GM12878 (cell line): ENCODE results near the gene SEPTIN1. TPM values are rescaled to one million over a fixed set of nuclear protein-coding genes. Genes with fewer than 3 reads are reported as not detected.

Experiments used
- ATAC-seq: fragments of 200-7000 bp; cut with Tn5 transposase; 3 replicates; pipeline ENCODE4 v1.9.1; 2020; ENCODE audit warnings: mild to moderate bottlenecking, moderate library complexity
- BruUV-seq: library from RNA; stranded (reverse); fragments of 400-500 nt; replicated peaks from 2 replicates; lab custom pipeline; 2021; lab: Mats Ljungman, UMichigan
- CTCF ChIA-PET: fragments of 300-600 bp; sonication (Branson Sonifier 250); formaldehyde crosslinking; extraction: SDS; loops from one replicate; lab custom pipeline; 2021; ENCODE audit warnings: inconsistent platforms; lab: Yijun Ruan, JAX
- POLR2A ChIA-PET: fragments of 350-600 bp; formaldehyde crosslinking; extraction: SDS; loops from one replicate; lab custom pipeline; 2021; ENCODE audit warnings: inconsistent platforms; lab: Charles Lee
- RAD21 ChIA-PET: fragments of 300-600 bp; sonication (Branson Sonifier 250); formaldehyde crosslinking; loops from one replicate; lab custom pipeline; 2023; ENCODE audit warnings: antibody characterized with exemption; ENCODE audit not compliant: unreplicated experiment; lab: Charles Lee
- SMC1A ChIA-PET: fragments of 300-600 bp; sonication (Branson Sonifier 250); formaldehyde crosslinking; loops from one replicate; lab custom pipeline; 2023; ENCODE audit not compliant: unreplicated experiment, uncharacterized antibody; lab: Charles Lee
- DNase-seq: peaks from one replicate; pipeline ENCODE4 v3.0.0-alpha.2; 2011; ENCODE audit warnings: low read depth, low spot score
- FAIRE-seq: peaks from 3 replicates; lab custom pipeline; 2011; peaks lifted over from hg19 to GRCh38; lab: Jason Lieb, UNC
- H2AFZ ChIP-seq: 2 replicates; pipeline ENCODE4 v1.6.0; 2011; ENCODE audit warnings: low read depth, low read length, control low read depth; ENCODE audit not compliant: control insufficient read depth
- H3K27ac ChIP-seq: 2 replicates; pipeline ENCODE4 v1.5.1; 2011; ENCODE audit warnings: control low read depth; ENCODE audit not compliant: control insufficient read depth, insufficient read depth
- H3K27me3 ChIP-seq, 2 experiments: replicated peaks in 1 of 2; 2 replicates each; pipeline versions ENCODE4 v1.6.0 to v1.6.1; 2011; ENCODE audit warnings: low read length in 1 of 2; ENCODE audit not compliant: control insufficient read depth in 2 of 2, insufficient read depth in 2 of 2
- H3K36me3 ChIP-seq, 2 experiments: 2 replicates each; pipeline ENCODE4 v1.5.1; 2011; ENCODE audit warnings: low read length in 1 of 2; ENCODE audit not compliant: control insufficient read depth in 2 of 2, insufficient read depth in 2 of 2
- H3K4me1 ChIP-seq: 2 replicates; pipeline ENCODE4 v1.6.1; 2011; ENCODE audit warnings: mild to moderate bottlenecking, low read length, moderate library complexity, mixed read lengths; ENCODE audit not compliant: control insufficient read depth, insufficient read depth
- H3K4me2 ChIP-seq: 2 replicates; pipeline ENCODE4 v1.6.0; 2011; ENCODE audit warnings: control low read depth; ENCODE audit not compliant: control insufficient read depth, insufficient read depth
- H3K4me3 ChIP-seq: fragments of 200-600 bp; sonication (generic); 2 replicates; pipeline ENCODE4 v1.5.1; 2016
- H3K79me2 ChIP-seq: 2 replicates; pipeline ENCODE4 v1.6.0; 2011; ENCODE audit warnings: low read length; ENCODE audit not compliant: control insufficient read depth, insufficient read depth
- H3K9ac ChIP-seq: 2 replicates; pipeline ENCODE4 v1.8.0; 2011; ENCODE audit warnings: low read length, control low read depth, mixed read lengths; ENCODE audit not compliant: control insufficient read depth, insufficient read depth
- H3K9me3 ChIP-seq: replicated peaks from 3 replicates; pipeline ENCODE4 v1.5.1; 2011; ENCODE audit warnings: mild to moderate bottlenecking, low read length; ENCODE audit not compliant: control insufficient read depth, insufficient read depth
- H4K20me1 ChIP-seq: 2 replicates; pipeline ENCODE4 v1.6.0; 2011; ENCODE audit not compliant: control insufficient read depth, insufficient read depth
- CBFB ChIP-seq: IDR thresholded peaks from 2 replicates; pipeline ENCODE4 v1.6.1; 2016; ENCODE audit warnings: antibody characterized with exemption, low read depth
- DPF2 ChIP-seq: fragments of 450-650 bp; IDR thresholded peaks from 2 replicates; pipeline ENCODE4 v1.6.1; 2017; ENCODE audit warnings: mild to moderate bottlenecking
- NFYA ChIP-seq: IDR thresholded peaks from 2 replicates; pipeline ENCODE4 v1.6.1; 2011; ENCODE audit warnings: low read depth, mild to moderate bottlenecking, low read length, improper control_type of control experiment, borderline replicate concordance
- WGBS: methylation state at CpG from one replicate; pipeline ENCODE4 v1.1.6; 2016; ENCODE audit warnings: low lambda C conversion rate; ENCODE audit not compliant: insufficient replicate concordance, insufficient coverage; ENCODE audit errors: missing lambda C conversion rate; 5-methylcytosine and 5-hydroxymethylcytosine counted together
- in situ Hi-C: fragments of 300-500 bp; cut with MboI; formaldehyde crosslinking; loops from 9 replicates; pipeline ENCODE4 v1.14.3; 2018; ENCODE audit warnings: mixed read lengths
- intact Hi-C: fragments of 100-400 bp; cut with micrococcal nuclease; formaldehyde crosslinking; loops from one replicate; pipeline ENCODE4 v1.14.2; 2022; ENCODE audit not compliant: unreplicated experiment
- polyA plus RNA-seq, 11 experiments: library from polyadenylated mRNA; depleted of rRNA in 4 of 11; unstranded in 6 of 11; stranded (reverse) in 5 of 11; fragments of >200 nt; fragmentation: Nextera tagmentation in 4 of 11; fragmentation: Illumina TruSeq in 1 of 11; extraction: Ambion mirVana in 4 of 11; extraction: Trizol in 1 of 11; gene quantifications; 1 replicate in 1 of 11; 2 replicates in 10 of 11; pipeline versions ENCODE4 v1.2.1 to v1.2.3, GENCODE V29; 2011 to 2016; ENCODE audit warnings: inconsistent platforms in 2 of 11, missing spikeins in 2 of 11, low read depth in 1 of 11
- total RNA-seq, 4 experiments: library from RNA; depleted of rRNA in 3 of 4; stranded (reverse); fragments of >200 nt in 3 of 4; fragmentation: Illumina TruSeq in 1 of 4; extraction: Trizol in 1 of 4; gene quantifications; 2 replicates each; pipeline versions ENCODE4 v1.2.1 to v1.2.3, GENCODE V29; 2013 to 2021
- TF ChIP-seq, protein P1 (sequence below): fragments of 450-650 bp; formaldehyde crosslinking; IDR thresholded peaks from 2 replicates; pipeline ENCODE4 v1.4.0; 2022; ENCODE audit warnings: mild to moderate bottlenecking, moderate library complexity

SEPTIN1 gene
- total and polyA plus RNA-seq, 10 of the 15 experiments (the other 5 are each of a cell fraction or from before 2014, with no cell fraction given): 2.8 to 153 (median 94.1) TPM

DNA sequence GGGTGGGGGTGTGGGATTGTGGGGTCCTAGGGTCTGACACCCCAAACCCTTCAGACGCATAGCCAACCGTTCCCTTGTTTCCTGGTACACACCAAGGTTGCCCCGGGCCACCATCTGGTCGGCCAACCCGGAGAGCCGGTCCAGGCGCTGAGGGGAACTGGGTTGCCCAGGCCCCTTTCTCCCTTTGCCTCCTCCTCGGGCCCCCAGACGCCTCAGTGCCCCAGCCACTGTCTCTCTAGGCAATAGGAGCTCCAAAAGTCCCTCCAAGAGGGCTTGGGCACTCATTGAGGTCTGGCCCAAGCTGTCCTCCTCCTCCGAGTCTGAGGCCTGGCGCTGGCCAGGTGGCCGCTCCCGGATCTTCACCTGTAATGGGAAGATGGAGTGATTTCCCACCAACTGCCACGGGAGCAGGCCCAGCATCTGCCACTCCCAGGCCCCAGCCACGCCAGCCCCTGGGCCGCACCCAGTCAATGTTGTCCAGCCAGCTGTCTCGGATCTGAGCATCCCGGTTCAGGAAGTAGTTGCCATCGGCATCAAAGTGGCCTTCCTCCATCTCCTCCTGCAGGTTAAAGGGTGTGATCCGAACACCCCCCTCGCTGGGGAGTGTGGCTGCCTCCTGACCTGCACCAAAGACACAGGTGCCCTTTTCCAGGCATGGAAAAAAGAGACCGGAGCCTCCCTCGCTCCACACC, 28.8 kb downstream of the SEPTIN1 start:
- 88% methylated on average over 21 of the region's 23 CpGs for WGBS
- H3K4me3 ChIP-seq: peak overlapping the region; percentile 94; the same call in 1 of the 2 replicates
- ATAC-seq (no peak), FAIRE-seq (no peak), DNase-seq (no peak)
- H3K27me3 ChIP-seq: no peaks in the 10 kb centered on the region
- BruUV-seq: no TSS peak
- H3K4me2 ChIP-seq: peak overlapping the region; percentile 99; the same call in 1 of the 2 replicates
- SMC1A ChIA-PET: interaction anchor here (0.8 to 2.0 kb wide), 3 partner anchors 11 to 261 kb away, joined by 3 to 5 read pairs (median 4); no protein-coding TSS in a partner anchor
- H3K4me1 ChIP-seq: peaks cover 40% of the 10 kb centered on the region
- RAD21 ChIA-PET: interaction anchor here (1.1 to 4.3 kb wide), 4 partner anchors 12 to 56 kb away, joined by 3 to 33 read pairs (median 8); partner anchors contain the start of gene TBC1D10B
- in situ Hi-C loops (no loop called here), intact Hi-C loops (loop anchor here (2.0 to 10.0 kb wide), 2 partner anchors 17 to 259 kb away; partner anchors contain the start of genes TBC1D10B, TBX6 and YPEL3)
- CTCF ChIA-PET: interaction anchor here (0.8 to 2.8 kb wide), 6 partner anchors 16 to 262 kb away, joined by 3 to 15 read pairs (median 4); partner anchors contain the start of genes TBC1D10B and ZNF771
- peak overlapping the region; percentile 88; the same call in 1 of the 2 replicates for H3K9ac ChIP-seq
- POLR2A ChIA-PET: interaction anchor here (0.6 to 3.8 kb wide), 7 partner anchors 12 to 227 kb away, joined by 3 to 21 read pairs (median 4); partner anchors contain the start of genes CORO1A, SEPTIN1 and TBC1D10B
- H4K20me1 ChIP-seq: peaks cover 8% of the 10 kb centered on the region
- H3K27ac ChIP-seq: no peak overlapping the region
- TF ChIP-seq, protein P1, sequence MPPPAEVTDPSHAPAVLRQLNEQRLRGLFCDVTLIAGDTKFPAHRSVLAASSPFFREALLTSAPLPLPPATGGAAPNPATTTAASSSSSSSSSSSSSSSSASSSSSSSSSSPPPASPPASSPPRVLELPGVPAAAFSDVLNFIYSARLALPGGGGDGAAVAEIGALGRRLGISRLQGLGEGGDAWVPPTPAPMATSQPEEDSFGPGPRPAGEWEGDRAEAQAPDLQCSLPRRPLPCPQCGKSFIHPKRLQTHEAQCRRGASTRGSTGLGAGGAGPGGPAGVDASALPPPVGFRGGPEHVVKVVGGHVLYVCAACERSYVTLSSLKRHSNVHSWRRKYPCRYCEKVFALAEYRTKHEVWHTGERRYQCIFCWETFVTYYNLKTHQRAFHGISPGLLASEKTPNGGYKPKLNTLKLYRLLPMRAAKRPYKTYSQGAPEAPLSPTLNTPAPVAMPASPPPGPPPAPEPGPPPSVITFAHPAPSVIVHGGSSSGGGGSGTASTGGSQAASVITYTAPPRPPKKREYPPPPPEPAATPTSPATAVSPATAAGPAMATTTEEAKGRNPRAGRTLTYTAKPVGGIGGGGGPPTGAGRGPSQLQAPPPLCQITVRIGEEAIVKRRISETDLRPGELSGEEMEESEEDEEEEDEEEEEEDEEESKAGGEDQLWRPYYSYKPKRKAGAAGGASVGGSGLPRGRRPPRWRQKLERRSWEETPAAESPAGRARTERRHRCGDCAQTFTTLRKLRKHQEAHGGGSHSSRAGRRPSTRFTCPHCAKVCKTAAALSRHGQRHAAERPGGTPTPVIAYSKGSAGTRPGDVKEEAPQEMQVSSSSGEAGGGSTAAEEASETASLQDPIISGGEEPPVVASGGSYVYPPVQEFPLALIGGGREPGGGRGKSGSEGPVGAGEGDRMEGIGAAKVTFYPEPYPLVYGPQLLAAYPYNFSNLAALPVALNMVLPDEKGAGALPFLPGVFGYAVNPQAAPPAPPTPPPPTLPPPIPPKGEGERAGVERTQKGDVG (CRISPR knock-in tag): no peak
- TF ChIP-seq CBFB (no peak), NFYA (no peak), DPF2 (no peak)
- H3K9me3 ChIP-seq: no peaks in the 10 kb centered on the region
- H3K79me2 ChIP-seq: peaks cover 18% of the 10 kb centered on the region
- H3K36me3 ChIP-seq: peaks cover 3 to 17% of the 10 kb centered on the region in 2 experiments
- no peak overlapping the region for H2AFZ ChIP-seq
